SK-N-SH (cell line): ENCODE measurements around the gene MSRB1. TPM values are rescaled to one million over a fixed set of nuclear protein-coding genes. Genes with fewer than 3 reads are reported as not detected.
"Not testable (repeated sequence)": the region's sequence is repeated elsewhere in the genome, so short reads cannot be mapped to it uniquely, and the experiment has no call there.

Source experiments
- CTCF ChIA-PET: fragments of 300-600, 350-600 bp; formaldehyde crosslinking; extraction: SDS; loops from one replicate; lab custom pipeline; 2021; lab: Yijun Ruan, JAX
- POLR2A ChIA-PET: fragments of 350-600 bp; sonication (Branson Sonifier 250); formaldehyde crosslinking; extraction: SDS; loops from one replicate; lab custom pipeline; 2020; ENCODE audit warnings: antibody characterized with exemption, inconsistent platforms; lab: Yijun Ruan, JAX
- DNase-seq: peaks from one replicate; pipeline ENCODE4 v3.0.0; 2012
- H2AFZ ChIP-seq: fragments of 200-600 bp; sonication (generic); 2 replicates; pipeline ENCODE4 v1.8.1; 2016; ENCODE audit warnings: antibody characterized with exemption, mild to moderate bottlenecking, low read depth
- H3F3A ChIP-seq: fragments of 200-600 bp; sonication (generic); replicated peaks from 2 replicates; pipeline ENCODE3; 2016; ENCODE audit warnings: antibody characterized with exemption, mild to moderate bottlenecking; ENCODE audit not compliant: insufficient read depth
- H3K27ac ChIP-seq, 2 experiments: fragments of 200-500 bp in 1 of 2; fragments of 200-600 bp in 1 of 2; sonication (Bioruptor generic) in 1 of 2; sonication (generic), shearing (Covaris generic) in 1 of 2; 2 replicates each; pipeline versions ENCODE4 v1.5.1 to v1.6.1; 2014 to 2016; ENCODE audit warnings: low read depth in 2 of 2, inconsistent platforms in 1 of 2, low read length in 1 of 2, mild to moderate bottlenecking in 1 of 2, mixed read lengths in 1 of 2
- H3K27me3 ChIP-seq: fragments of 200-600 bp; sonication (generic), shearing (Covaris generic); 2 replicates; pipeline ENCODE4 v1.6.1; 2016; ENCODE audit warnings: mixed run types; ENCODE audit not compliant: insufficient read depth
- H3K36me3 ChIP-seq, 2 experiments: fragments of 200-500 bp in 1 of 2; fragments of 200-600 bp in 1 of 2; sonication (Bioruptor generic) in 1 of 2; sonication (generic) in 1 of 2; replicated peaks in 1 of 2; 2 replicates each; pipeline versions ENCODE3 to v1.5.1; 2014 to 2016; ENCODE audit warnings: low read length in 1 of 2, mild to moderate bottlenecking in 1 of 2; ENCODE audit not compliant: insufficient read depth in 2 of 2, control insufficient read depth in 1 of 2
- H3K4me1 ChIP-seq, 2 experiments: fragments of 200-500 bp in 1 of 2; fragments of 200-600 bp in 1 of 2; sonication (Bioruptor generic) in 1 of 2; sonication (generic), shearing (Covaris generic) in 1 of 2; 2 replicates each; pipeline versions ENCODE4 v1.5.1 to v1.6.1; 2014 to 2016; ENCODE audit warnings: low read depth in 1 of 2, low read length in 1 of 2, mixed run types in 1 of 2; ENCODE audit not compliant: insufficient read depth in 2 of 2, control insufficient read depth in 1 of 2
- H3K4me2 ChIP-seq: fragments of 200-600 bp; sonication (generic), shearing (Covaris generic); 2 replicates; pipeline ENCODE4 v1.6.1; 2017; ENCODE audit warnings: mixed run types
- H3K4me3 ChIP-seq, 2 experiments: fragments of 200-500 bp in 1 of 2; fragments of 200-600 bp in 1 of 2; sonication (Bioruptor generic) in 1 of 2; sonication (generic), shearing (Covaris generic) in 1 of 2; 2 replicates each; pipeline versions ENCODE4 v1.5.1 to v1.8.1; 2014 to 2016; ENCODE audit warnings: low read depth in 2 of 2, inconsistent platforms in 1 of 2, low read length in 1 of 2, mild to moderate bottlenecking in 1 of 2, mixed read lengths in 1 of 2, moderate library complexity in 1 of 2
- H3K79me2 ChIP-seq: fragments of 200-600 bp; sonication (generic); 2 replicates; pipeline ENCODE4 v1.8.1; 2017; ENCODE audit warnings: mild to moderate bottlenecking; ENCODE audit not compliant: insufficient read depth
- H3K9ac ChIP-seq: fragments of 200-600 bp; sonication (generic); 2 replicates; pipeline ENCODE4 v1.6.1; 2017; ENCODE audit warnings: mixed run types
- H3K9me2 ChIP-seq: fragments of 200-600 bp; sonication (generic); 2 replicates; pipeline ENCODE4 v1.6.1; 2017; ENCODE audit warnings: mixed run types
- H3K9me3 ChIP-seq: fragments of 200-600 bp; sonication (generic); 2 replicates; pipeline ENCODE4 v1.6.1; 2017; ENCODE audit warnings: mixed run types, mild to moderate bottlenecking, moderate library complexity
- H4K20me1 ChIP-seq: fragments of 200-600 bp; sonication (generic); 2 replicates; pipeline ENCODE4 v1.6.1; 2017; ENCODE audit warnings: mild to moderate bottlenecking, mixed run types; ENCODE audit not compliant: insufficient read depth
- ELF1 ChIP-seq: IDR thresholded peaks from 2 replicates; pipeline ENCODE4 v1.4.0; 2012
- FOSL2 ChIP-seq: IDR thresholded peaks from 2 replicates; pipeline ENCODE4 v1.4.0; 2012; ENCODE audit warnings: low read depth, mild to moderate bottlenecking, moderate library complexity, borderline replicate concordance
- FOXM1 ChIP-seq: IDR thresholded peaks from 2 replicates; pipeline ENCODE4 v1.4.0; 2012; ENCODE audit warnings: low read depth, mild to moderate bottlenecking
- NRF1 ChIP-seq: IDR thresholded peaks from 2 replicates; pipeline ENCODE4 v1.6.1; 2012; ENCODE audit warnings: low read depth, mild to moderate bottlenecking, low read length
- REST ChIP-seq: IDR thresholded peaks from 2 replicates; pipeline ENCODE4 v1.6.1; 2012; ENCODE audit warnings: mild to moderate bottlenecking, low read depth, low read length, moderate library complexity
- SIN3A ChIP-seq: IDR thresholded peaks from 2 replicates; pipeline ENCODE4 v1.6.1; 2012; ENCODE audit warnings: low read depth, mild to moderate bottlenecking, low read length, moderate library complexity, borderline replicate concordance
- TAF1 ChIP-seq: IDR thresholded peaks from 2 replicates; pipeline ENCODE4 v1.6.1; 2012; ENCODE audit warnings: low read depth, mild to moderate bottlenecking, low read length, moderate library complexity, borderline replicate concordance
- WGBS: methylation state at CpG from one replicate; pipeline ENCODE4 v1.1.6; 2017; ENCODE audit warnings: low lambda C conversion rate; 5-methylcytosine and 5-hydroxymethylcytosine counted together
- polyA plus RNA-seq, 3 experiments: library from polyadenylated mRNA; depleted of rRNA; stranded (reverse); fragments of >200 nt; gene quantifications; 2 replicates each; pipeline ENCODE4 v1.2.3, GENCODE V29; 2012

The MSRB1 gene
- polyA plus RNA-seq, 1 of the 3 experiments (the other 2 are of a cell fraction), result 31.4 TPM

- H3F3A ChIP-seq, result no peaks in the 10 kb centered on the region
- 0 out of 2 replicates have a peak overlapping the region, but pooled peaks have one; percentile 24 for H3K4me2 ChIP-seq
- no peaks in the 10 kb centered on the region for H3K36me3 ChIP-seq
- no peaks in the 10 kb centered on the region for H3K79me2 ChIP-seq
- WGBS, result 13% methylated on average over 14 of the region's 15 CpGs
- no peak overlapping the region for H3K9ac ChIP-seq
- no peak overlapping the region for H3K27ac ChIP-seq
- H3K9me3 ChIP-seq, result no peaks in the 10 kb centered on the region
- H3K27me3 ChIP-seq, result peaks cover 45% of the 10 kb centered on the region
- H4K20me1 ChIP-seq, result no peaks in the 10 kb centered on the region
- DNase-seq, result peak; percentile 56
- H2AFZ ChIP-seq, result no peak overlapping the region
- H3K9me2 ChIP-seq, result no peaks in the 10 kb centered on the region
- TF ChIP-seq FOSL2 (no peak), TAF1 (no peak), SIN3A (no peak), NRF1 (no peak), ELF1 (no peak), FOXM1 (no peak), REST (no peak)
- TF ChIP-seq, all 33 proteins: peak for 0
- Histone ChIP-seq H3K4me1 (peaks cover 0 to 13% of the 10 kb centered on the region in 2 experiments; a peak in 1 of 4 replicates), H3K4me3 (no peak overlapping the region)
- POLR2A ChIA-PET, result no interaction called here
- CTCF ChIA-PET, result interaction anchor here (0.9 to 1.4 kb wide), 3 partner anchors 9 to 57 kb away, joined by 4 to 7 read pairs (median 5); partner anchors contain the start of gene NDUFB10
Measured at GRCh38 chr16:1920727-1921171, 22.2 kb downstream of the MSRB1 start.

- DNase-seq, H3F3A ChIP-seq, H3K9ac ChIP-seq, H3K27ac ChIP-seq, H3K9me3 ChIP-seq, H3K4me2 ChIP-seq, H3K79me2 ChIP-seq, POLR2A ChIA-PET, H3K4me3 ChIP-seq, H2AFZ ChIP-seq, H3K36me3 ChIP-seq, H4K20me1 ChIP-seq, H3K9me2 ChIP-seq: not testable (repeated sequence)
- CTCF ChIA-PET, result interaction anchor here (1.4 to 5.2 kb wide), 3 partner anchors 9 to 56 kb away, joined by 4 to 38 read pairs (median 6); partner anchors contain the start of gene NDUFB10
- WGBS, result 22% methylated on average over 20 of the region's 21 CpGs
- peaks cover 45% of the 10 kb centered on the region for H3K27me3 ChIP-seq
- H3K4me1 ChIP-seq, result peaks cover 0 to 13% of the 10 kb centered on the region in 2 experiments; a peak in 1 of 4 replicates
Measured at GRCh38 chr16:1920122-1920521, 22.9 kb downstream of the MSRB1 start.
